B cell (primary cell): Measurements from ENCODE around the gene PFN1. TPM values are rescaled to one million over a fixed set of nuclear protein-coding genes. Genes with fewer than 3 reads are reported as not detected.

Experiments used
- ATAC-seq: fragments of 200-7000 bp; cut with Tn5 transposase; one replicate; pipeline ENCODE4 v1.10.0; 2021; ENCODE audit warnings: low read depth, mild to moderate bottlenecking, moderate number of reproducible peaks, moderate library complexity
- CTCF ChIA-PET: fragments of 350-600 bp; sonication (Branson Sonifier 250); formaldehyde crosslinking; loops from one replicate; lab custom pipeline; 2021; ENCODE audit warnings: antibody characterized with exemption, inconsistent platforms; lab: Charles Lee
- POLR2A ChIA-PET: fragments of 350-600 bp; sonication (Branson Sonifier 250); formaldehyde crosslinking; loops from one replicate; lab custom pipeline; 2021; ENCODE audit warnings: antibody characterized with exemption; lab: Charles Lee
- DNase-seq: peaks from one replicate; pipeline ENCODE4 v3.0.0; 2013
- H2AFZ ChIP-seq: 2 replicates; pipeline ENCODE4 v1.6.1; 2012; ENCODE audit warnings: mild to moderate bottlenecking, low read depth, low read length; ENCODE audit not compliant: insufficient read depth, poor library complexity, severe bottlenecking
- H3K27ac ChIP-seq, 2 donors: 1 replicate in 1 of 2; 2 replicates in 1 of 2; pipeline ENCODE4 v1.5.1; 2012 to 2013; ENCODE audit warnings: low read length in 2 of 2, mild to moderate bottlenecking in 2 of 2, moderate library complexity in 1 of 2
- H3K27me3 ChIP-seq, 4 experiments: fragments of 200-600 bp in 1 of 4; sonication (generic) in 1 of 4; replicated peaks in 1 of 4; 1 replicate in 2 of 4; 2 replicates in 2 of 4; pipeline versions ENCODE4 v1.6.1 to v1.7.0; 2013 to 2016; ENCODE audit warnings: low read length in 3 of 4, mild to moderate bottlenecking in 2 of 4, mixed read lengths in 1 of 4, moderate library complexity in 1 of 4; ENCODE audit not compliant: insufficient read depth in 4 of 4, control insufficient read depth in 3 of 4; ENCODE audit errors: control extremely low read depth in 1 of 4
- H3K36me3 ChIP-seq, 2 experiments: replicated peaks in 1 of 2; 1 replicate in 1 of 2; 2 replicates in 1 of 2; pipeline versions ENCODE4 v1.6.1 to v1.7.1; 2013; ENCODE audit warnings: low read length in 1 of 2; ENCODE audit not compliant: insufficient read depth in 2 of 2, control insufficient read depth in 1 of 2; ENCODE audit errors: control extremely low read depth in 1 of 2, extremely low read depth in 1 of 2
- H3K4me1 ChIP-seq, 2 donors: fragments of 200-600 bp in 1 of 2; sonication (generic) in 1 of 2; 1 replicate in 1 of 2; 2 replicates in 1 of 2; pipeline versions ENCODE4 v1.5.1 to v1.6.1; 2013 to 2017; ENCODE audit warnings: low read length in 2 of 2; ENCODE audit not compliant: control insufficient read depth in 2 of 2, insufficient read depth in 2 of 2
- H3K4me2 ChIP-seq: replicated peaks from 2 replicates; pipeline ENCODE3; 2012; ENCODE audit warnings: mild to moderate bottlenecking, low read depth, low read length; ENCODE audit not compliant: poor library complexity, severe bottlenecking
- H3K4me3 ChIP-seq, 5 experiments: fragments of 200-600 bp in 1 of 5; sonication (generic) in 1 of 5; 1 replicate in 3 of 5; 2 replicates in 2 of 5; pipeline versions ENCODE4 v1.5.1 to v1.7.0; 2011 to 2016; ENCODE audit warnings: low read length in 4 of 5, mild to moderate bottlenecking in 4 of 5, low read depth in 2 of 5, control low read depth in 1 of 5, moderate library complexity in 1 of 5; ENCODE audit not compliant: insufficient read depth in 1 of 5; ENCODE audit errors: control extremely low read depth in 1 of 5, extremely low read depth in 1 of 5
- H3K79me2 ChIP-seq: fragments of 200-600 bp; sonication (generic); one replicate; pipeline ENCODE4 v1.6.0; 2016; ENCODE audit warnings: low read length; ENCODE audit not compliant: control insufficient read depth, insufficient read depth
- H3K9ac ChIP-seq: fragments of 200-600 bp; sonication (generic); 2 replicates; pipeline ENCODE4 v1.6.1; 2017; ENCODE audit warnings: mild to moderate bottlenecking, low read length, moderate library complexity
- H3K9me3 ChIP-seq, 3 donors: one replicate each; pipeline versions ENCODE4 v1.6.1 to v1.7.1; 2013; ENCODE audit warnings: low read length in 2 of 3; ENCODE audit not compliant: control insufficient read depth in 2 of 3, insufficient read depth in 1 of 3; ENCODE audit errors: control extremely low read depth in 1 of 3
- H4K20me1 ChIP-seq: 2 replicates; pipeline ENCODE4 v1.6.0; 2012; ENCODE audit warnings: mild to moderate bottlenecking, low read length; ENCODE audit not compliant: insufficient read depth, control insufficient read depth, poor library complexity, severe bottlenecking
- H3K27ac Mint-ChIP-seq: one replicate; pipeline ENCODE4 v1.8.0; 2021; ENCODE audit warnings: mixed read lengths
- H3K27me3 Mint-ChIP-seq: one replicate; pipeline ENCODE4 v1.8.0; 2021; ENCODE audit warnings: mixed read lengths
- H3K4me1 Mint-ChIP-seq: one replicate; pipeline ENCODE4 v1.8.0; 2021; ENCODE audit warnings: mixed read lengths
- H3K4me3 Mint-ChIP-seq: one replicate; pipeline ENCODE4 v1.8.0; 2021; ENCODE audit warnings: mixed read lengths
- H3K9me3 Mint-ChIP-seq: one replicate; pipeline ENCODE4 v1.8.0; 2022; ENCODE audit warnings: mixed read lengths; ENCODE audit not compliant: insufficient read depth
- EZH2 ChIP-seq: IDR thresholded peaks from 2 replicates; pipeline ENCODE4 v1.6.1; 2012; ENCODE audit warnings: borderline replicate concordance, low read depth, mild to moderate bottlenecking, moderate library complexity, low read length; ENCODE audit not compliant: insufficient read depth, poor library complexity, severe bottlenecking
- WGBS: methylation state at CpG from one replicate; pipeline ENCODE4 v1.1.5; 2013; ENCODE audit warnings: missing lambda C conversion rate; ENCODE audit not compliant: insufficient coverage; 5-methylcytosine and 5-hydroxymethylcytosine counted together
- intact Hi-C: fragments of 100-400 bp; cut with micrococcal nuclease; formaldehyde crosslinking; loops from one replicate; pipeline ENCODE4 v1.10.0; 2022
- polyA plus RNA-seq: library from polyadenylated mRNA; depleted of rRNA; stranded (reverse); fragments of >200 nt; gene quantifications from 2 replicates; pipeline ENCODE4 v1.2.3, GENCODE V29; 2012
- total RNA-seq, 2 donors: library from RNA; stranded (reverse); fragments of 120-200 nt in 1 of 2; gene quantifications; 1 replicate in 1 of 2; 2 replicates in 1 of 2; pipeline versions ENCODE4 v1.2.3 to v1.2.4, GENCODE V29; 2013 to 2022
- TF ChIP-seq, protein P1 (sequence below): fragments of 200-600 bp; IDR thresholded peaks from one replicate; pipeline ENCODE4 v1.8.0; 2022; ENCODE audit warnings: antibody characterized with exemption, mild to moderate bottlenecking

Gene PFN1
- total and polyA plus RNA-seq, 2 donors (not counting 1 experiment from before 2014, with no cell fraction given), result 330 to 609 TPM

DNA sequence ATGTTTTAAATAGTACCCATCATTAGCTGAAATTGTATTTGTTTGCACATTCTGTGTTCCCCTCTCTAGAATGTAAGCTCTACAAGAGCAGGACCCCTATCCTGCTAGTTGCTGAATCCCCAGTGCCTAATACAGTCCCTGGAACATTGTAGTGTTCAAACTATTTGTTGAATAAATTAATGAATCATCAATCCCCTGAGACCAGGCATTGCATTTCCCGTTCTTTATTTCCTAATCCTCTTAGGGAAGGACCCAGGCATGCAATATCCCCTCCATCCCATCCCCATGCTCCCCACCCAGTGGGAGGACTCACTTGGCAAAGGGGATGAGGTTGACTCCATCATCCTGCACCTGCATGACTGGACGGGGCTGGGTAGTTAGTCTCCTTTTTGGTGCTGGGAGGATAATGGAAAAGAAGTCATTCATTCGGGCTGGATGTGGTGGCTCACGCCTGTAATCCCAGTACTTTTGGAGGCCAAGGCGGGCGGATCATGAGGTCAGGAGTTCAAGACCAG lies 45.8 kb upstream of the PFN1 start:
- Mint-ChIP-seq H3K27ac (no peak overlapping the region), H3K4me3 (no peak overlapping the region), H3K27me3 (no peaks in the 10 kb centered on the region), H3K9me3 (no peaks in the 10 kb centered on the region), H3K4me1 (peaks cover 18% of the 10 kb centered on the region)
- Histone ChIP-seq H3K4me2 (no peak overlapping the region), H3K27me3 (peaks cover 0 to 13% (median 2%) of the 10 kb centered on the region in 4 experiments), H3K9me3 (no peaks in the 10 kb centered on the region), H3K4me3 (no peak overlapping the region), H4K20me1 (no peaks in the 10 kb centered on the region), H3K4me1 (peaks cover 17 to 20% of the 10 kb centered on the region in 2 donors), H2AFZ (no peak overlapping the region), H3K79me2 (no peaks in the 10 kb centered on the region), H3K36me3 (no peaks in the 10 kb centered on the region), H3K27ac (no peak overlapping the region), H3K9ac (no peak overlapping the region)
- ChIA-PET CTCF (interaction anchor here (1.0 to 1.4 kb wide), 2 partner anchors 16 to 68 kb away, joined by 3 to 4 read pairs; no protein-coding TSS in a partner anchor), POLR2A (interaction anchor here (0.7 kb wide), 1 partner anchor 103 kb away, joined by 8 read pairs; no protein-coding TSS in a partner anchor)
- intact Hi-C loops, result no loop called here
- ATAC-seq (no peak), DNase-seq (no peak)
- TF ChIP-seq, protein P1, sequence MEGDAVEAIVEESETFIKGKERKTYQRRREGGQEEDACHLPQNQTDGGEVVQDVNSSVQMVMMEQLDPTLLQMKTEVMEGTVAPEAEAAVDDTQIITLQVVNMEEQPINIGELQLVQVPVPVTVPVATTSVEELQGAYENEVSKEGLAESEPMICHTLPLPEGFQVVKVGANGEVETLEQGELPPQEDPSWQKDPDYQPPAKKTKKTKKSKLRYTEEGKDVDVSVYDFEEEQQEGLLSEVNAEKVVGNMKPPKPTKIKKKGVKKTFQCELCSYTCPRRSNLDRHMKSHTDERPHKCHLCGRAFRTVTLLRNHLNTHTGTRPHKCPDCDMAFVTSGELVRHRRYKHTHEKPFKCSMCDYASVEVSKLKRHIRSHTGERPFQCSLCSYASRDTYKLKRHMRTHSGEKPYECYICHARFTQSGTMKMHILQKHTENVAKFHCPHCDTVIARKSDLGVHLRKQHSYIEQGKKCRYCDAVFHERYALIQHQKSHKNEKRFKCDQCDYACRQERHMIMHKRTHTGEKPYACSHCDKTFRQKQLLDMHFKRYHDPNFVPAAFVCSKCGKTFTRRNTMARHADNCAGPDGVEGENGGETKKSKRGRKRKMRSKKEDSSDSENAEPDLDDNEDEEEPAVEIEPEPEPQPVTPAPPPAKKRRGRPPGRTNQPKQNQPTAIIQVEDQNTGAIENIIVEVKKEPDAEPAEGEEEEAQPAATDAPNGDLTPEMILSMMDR, result no peak
- TF ChIP-seq EZH2, result no peak
- WGBS, result 85% methylated on average over 4 of the region's 6 CpGs
